Endothelial cell of umbilical vein (primary cell): ENCODE results near the gene SIPA1L3. TPM values are rescaled to one million over a fixed set of nuclear protein-coding genes. Genes with fewer than 3 reads are reported as not detected.

Experiments
- BruUV-seq: library from RNA; stranded (reverse); fragments of 400-500 nt; replicated peaks from 2 replicates; lab custom pipeline; 2021; lab: Mats Ljungman, UMichigan
- CTCF ChIA-PET: fragments of 300-600, 350-600 bp; sonication (Branson Sonifier 250); formaldehyde crosslinking; loops from one replicate; lab custom pipeline; 2021; ENCODE audit warnings: antibody characterized with exemption, inconsistent platforms; lab: Charles Lee
- POLR2A ChIA-PET: fragments of 300-600, 350-600 bp; sonication (Branson Sonifier 250); formaldehyde crosslinking; loops from one replicate; lab custom pipeline; 2021; ENCODE audit warnings: antibody characterized with exemption, inconsistent platforms; lab: Charles Lee
- DNase-seq: peaks from one replicate; pipeline ENCODE4 v3.0.0-alpha.2; 2011; ENCODE audit warnings: low read depth, low spot score
- FAIRE-seq: peaks from 2 replicates; lab custom pipeline; 2011; peaks lifted over from hg19 to GRCh38; lab: Jason Lieb, UNC
- H2AFZ ChIP-seq: 2 replicates; pipeline ENCODE4 v1.6.0; 2012; ENCODE audit warnings: low read depth, low read length, control low read depth, inconsistent platforms
- H3K27ac ChIP-seq: 2 replicates; pipeline ENCODE4 v1.5.1; 2011; ENCODE audit warnings: low read depth, mild to moderate bottlenecking, control low read depth, low read length, moderate library complexity; ENCODE audit not compliant: insufficient read depth
- H3K27me3 ChIP-seq, 2 experiments: 2 replicates each; pipeline versions ENCODE4 v1.6.0 to v1.6.1; 2011; ENCODE audit warnings: low read length in 2 of 2, mixed read lengths in 1 of 2; ENCODE audit not compliant: control insufficient read depth in 2 of 2, insufficient read depth in 2 of 2
- H3K36me3 ChIP-seq, 2 experiments: 2 replicates in 1 of 2; 3 replicates in 1 of 2; pipeline ENCODE4 v1.5.1; 2011; ENCODE audit warnings: low read length in 2 of 2, mild to moderate bottlenecking in 1 of 2, moderate library complexity in 1 of 2; ENCODE audit not compliant: control insufficient read depth in 2 of 2, insufficient read depth in 2 of 2; ENCODE audit errors: extremely low read depth in 1 of 2
- H3K4me1 ChIP-seq: 3 replicates; pipeline ENCODE4 v1.5.1; 2011; ENCODE audit warnings: mild to moderate bottlenecking, low read length; ENCODE audit not compliant: control insufficient read depth, insufficient read depth; ENCODE audit errors: extremely low read depth
- H3K4me2 ChIP-seq: 2 replicates; pipeline ENCODE4 v1.6.1; 2011; ENCODE audit warnings: low read length, control low read depth, mixed read lengths; ENCODE audit not compliant: insufficient read depth
- H3K4me3 ChIP-seq, 3 experiments: fragments of 200-600 bp in 1 of 3; sonication (generic), shearing (Covaris generic) in 1 of 3; replicated peaks in 1 of 3; 2 replicates each; pipeline ENCODE4 v1.5.1; 2011 to 2016; ENCODE audit warnings: control low read depth in 3 of 3, low read length in 3 of 3, mild to moderate bottlenecking in 2 of 3, inconsistent platforms in 1 of 3, low read depth in 1 of 3, moderate library complexity in 1 of 3; ENCODE audit not compliant: insufficient read depth in 1 of 3
- H3K79me2 ChIP-seq: 2 replicates; pipeline ENCODE4 v1.6.0; 2012; ENCODE audit warnings: low read length, inconsistent platforms; ENCODE audit not compliant: control insufficient read depth, insufficient read depth
- H3K9ac ChIP-seq: replicated peaks from 2 replicates; pipeline ENCODE3; 2011; ENCODE audit warnings: low read length, control low read depth; ENCODE audit not compliant: insufficient read depth; ENCODE audit errors: extremely low read depth
- H3K9me1 ChIP-seq: replicated peaks from 3 replicates; pipeline ENCODE4 v1.6.0; 2011; ENCODE audit warnings: mild to moderate bottlenecking, low read length; ENCODE audit not compliant: control insufficient read depth, insufficient read depth; ENCODE audit errors: extremely low read depth
- H3K9me3 ChIP-seq: replicated peaks from 2 replicates; pipeline ENCODE4 v1.5.1; 2012; ENCODE audit warnings: low read length, inconsistent platforms; ENCODE audit not compliant: control insufficient read depth, insufficient read depth
- H4K20me1 ChIP-seq: replicated peaks from 2 replicates; pipeline ENCODE3; 2011; ENCODE audit warnings: mild to moderate bottlenecking, low read length; ENCODE audit not compliant: control insufficient read depth, insufficient read depth; ENCODE audit errors: extremely low read depth
- EZH2 ChIP-seq: IDR thresholded peaks from 2 replicates; pipeline ENCODE4 v1.6.1; 2012; ENCODE audit warnings: borderline replicate concordance, low read depth, mild to moderate bottlenecking, moderate library complexity, low read length, inconsistent platforms; ENCODE audit not compliant: severe bottlenecking
- FOS ChIP-seq: IDR thresholded peaks from 2 replicates; pipeline ENCODE4 v1.6.1; 2011; ENCODE audit warnings: mild to moderate bottlenecking, low read length, moderate library complexity, borderline replicate concordance; ENCODE audit not compliant: insufficient read depth
- GATA2 ChIP-seq: IDR thresholded peaks from 2 replicates; pipeline ENCODE4 v1.7.0; 2011; ENCODE audit warnings: low read depth, mild to moderate bottlenecking, moderate library complexity, mixed read lengths, low read length; ENCODE audit not compliant: insufficient read length, insufficient read depth
- JUN ChIP-seq: IDR thresholded peaks from 2 replicates; pipeline ENCODE4 v1.6.1; 2011; ENCODE audit warnings: borderline replicate concordance, low read depth; ENCODE audit not compliant: insufficient read length, insufficient read depth
- MYC ChIP-seq: IDR thresholded peaks from one replicate; pipeline ENCODE4 v1.6.1; 2011; ENCODE audit warnings: mild to moderate bottlenecking, low read depth, low read length
- POLR2A ChIP-seq: IDR thresholded peaks from 2 replicates; pipeline ENCODE4 v1.6.1; 2012; ENCODE audit warnings: low read depth, mild to moderate bottlenecking, control low read depth, low read length
- POLR2AphosphoS5 ChIP-seq: IDR thresholded peaks from 2 replicates; pipeline ENCODE4 v1.6.1; 2012; ENCODE audit warnings: low read depth, mild to moderate bottlenecking, control low read depth, low read length, moderate library complexity; ENCODE audit not compliant: insufficient read depth
- dilution Hi-C: fragments of 300-500 bp; cut with MboI; formaldehyde crosslinking; loops from one replicate; pipeline ENCODE4 v1.15.0; 2019; ENCODE audit warnings: low sequenced_read_pairs; ENCODE audit not compliant: extremely low pct_ligation_motif_present
- intact Hi-C: fragments of 100-400 bp; cut with micrococcal nuclease; formaldehyde crosslinking; loops from one replicate; pipeline ENCODE4 v1.10.0; 2022
- polyA plus RNA-seq, 4 experiments: library from polyadenylated mRNA; depleted of rRNA in 3 of 4; stranded (reverse) in 3 of 4; unstranded in 1 of 4; fragments of >200 nt; gene quantifications; 2 replicates each; pipeline versions ENCODE4 v1.2.1 to v1.2.3, GENCODE V29; 2011 to 2012; ENCODE audit warnings: missing spikeins in 1 of 4
- total RNA-seq: library from RNA; stranded (reverse); gene quantifications from 2 replicates; pipeline ENCODE4 v1.2.3, GENCODE V29; 2021
- TF ChIP-seq, protein P1 (sequence below): IDR thresholded peaks from 2 replicates; pipeline ENCODE4 v1.6.1; 2011; ENCODE audit not compliant: insufficient read depth, insufficient read length
- TF ChIP-seq, protein P2 (sequence below), 2 donors: IDR thresholded peaks; 1 replicate in 1 of 2; 2 replicates in 1 of 2; pipeline ENCODE4 v1.5.1; 2011; ENCODE audit warnings: low read length in 2 of 2, mild to moderate bottlenecking in 2 of 2, moderate library complexity in 2 of 2, control low read depth in 1 of 2, inconsistent platforms in 1 of 2, low read depth in 1 of 2; ENCODE audit not compliant: insufficient read depth in 1 of 2; ENCODE audit errors: extremely low read depth in 1 of 2

SIPA1L3 gene
- total and polyA plus RNA-seq, 2 donors (not counting 3 experiments of a cell fraction or from before 2014, with no cell fraction given), result 14.2 to 47.2 TPM

- H3K9me1 ChIP-seq, result no peaks in the 10 kb centered on the region
- ChIA-PET CTCF (no interaction called here), POLR2A (no interaction called here)
- no peak for TF ChIP-seq POLR2A
- no peak for TF ChIP-seq EZH2
- no peak for TF ChIP-seq MYC
- TF ChIP-seq, protein P1, sequence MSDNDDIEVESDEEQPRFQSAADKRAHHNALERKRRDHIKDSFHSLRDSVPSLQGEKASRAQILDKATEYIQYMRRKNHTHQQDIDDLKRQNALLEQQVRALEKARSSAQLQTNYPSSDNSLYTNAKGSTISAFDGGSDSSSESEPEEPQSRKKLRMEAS, result no peak
- TF ChIP-seq POLR2AphosphoS5, result no peak
- no peak for TF ChIP-seq FOS
- TF ChIP-seq, protein P2, sequence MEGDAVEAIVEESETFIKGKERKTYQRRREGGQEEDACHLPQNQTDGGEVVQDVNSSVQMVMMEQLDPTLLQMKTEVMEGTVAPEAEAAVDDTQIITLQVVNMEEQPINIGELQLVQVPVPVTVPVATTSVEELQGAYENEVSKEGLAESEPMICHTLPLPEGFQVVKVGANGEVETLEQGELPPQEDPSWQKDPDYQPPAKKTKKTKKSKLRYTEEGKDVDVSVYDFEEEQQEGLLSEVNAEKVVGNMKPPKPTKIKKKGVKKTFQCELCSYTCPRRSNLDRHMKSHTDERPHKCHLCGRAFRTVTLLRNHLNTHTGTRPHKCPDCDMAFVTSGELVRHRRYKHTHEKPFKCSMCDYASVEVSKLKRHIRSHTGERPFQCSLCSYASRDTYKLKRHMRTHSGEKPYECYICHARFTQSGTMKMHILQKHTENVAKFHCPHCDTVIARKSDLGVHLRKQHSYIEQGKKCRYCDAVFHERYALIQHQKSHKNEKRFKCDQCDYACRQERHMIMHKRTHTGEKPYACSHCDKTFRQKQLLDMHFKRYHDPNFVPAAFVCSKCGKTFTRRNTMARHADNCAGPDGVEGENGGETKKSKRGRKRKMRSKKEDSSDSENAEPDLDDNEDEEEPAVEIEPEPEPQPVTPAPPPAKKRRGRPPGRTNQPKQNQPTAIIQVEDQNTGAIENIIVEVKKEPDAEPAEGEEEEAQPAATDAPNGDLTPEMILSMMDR (IDR thresholded peaks at IDR 0.05; ENCODE audit: extremely low read depth in 1 of 2, insufficient read depth in 1 of 2, low read depth in 1 of 2, low read length in 2 of 2), result no peak
- TF ChIP-seq GATA2, result no peak
- no peak for TF ChIP-seq JUN
- no peaks in the 10 kb centered on the region for H4K20me1 ChIP-seq
- H2AFZ ChIP-seq, result no peak overlapping the region
- peaks cover 0 to 11% of the 10 kb centered on the region in 2 experiments for H3K36me3 ChIP-seq
- H3K79me2 ChIP-seq, result no peaks in the 10 kb centered on the region
- no peak for FAIRE-seq
- dilution Hi-C loops, result no loop called here
- H3K9ac ChIP-seq, result no peak overlapping the region
- H3K27me3 ChIP-seq, result no peaks in the 10 kb centered on the region
- no peak for DNase-seq
- no TSS peak for BruUV-seq
- no peak overlapping the region for H3K27ac ChIP-seq
- no peaks in the 10 kb centered on the region for H3K9me3 ChIP-seq
- no peak overlapping the region for H3K4me3 ChIP-seq
- intact Hi-C loops, result no loop called here
- H3K4me1 ChIP-seq, result no peaks in the 10 kb centered on the region
- H3K4me2 ChIP-seq, result no peak overlapping the region
Observed at GRCh38 chr19:38196948-38197656, 290.1 kb downstream of the SIPA1L3 start.
